ENCODE data around the gene CACNA1S. TPM values are rescaled to one million over a fixed set of nuclear protein-coding genes. Genes with fewer than 3 reads are reported as not detected.

The CACNA1S gene
- total and polyA plus RNA-seq, 8 donors, result under 0.01 to 0.18 TPM; not detected in 6

DNA sequence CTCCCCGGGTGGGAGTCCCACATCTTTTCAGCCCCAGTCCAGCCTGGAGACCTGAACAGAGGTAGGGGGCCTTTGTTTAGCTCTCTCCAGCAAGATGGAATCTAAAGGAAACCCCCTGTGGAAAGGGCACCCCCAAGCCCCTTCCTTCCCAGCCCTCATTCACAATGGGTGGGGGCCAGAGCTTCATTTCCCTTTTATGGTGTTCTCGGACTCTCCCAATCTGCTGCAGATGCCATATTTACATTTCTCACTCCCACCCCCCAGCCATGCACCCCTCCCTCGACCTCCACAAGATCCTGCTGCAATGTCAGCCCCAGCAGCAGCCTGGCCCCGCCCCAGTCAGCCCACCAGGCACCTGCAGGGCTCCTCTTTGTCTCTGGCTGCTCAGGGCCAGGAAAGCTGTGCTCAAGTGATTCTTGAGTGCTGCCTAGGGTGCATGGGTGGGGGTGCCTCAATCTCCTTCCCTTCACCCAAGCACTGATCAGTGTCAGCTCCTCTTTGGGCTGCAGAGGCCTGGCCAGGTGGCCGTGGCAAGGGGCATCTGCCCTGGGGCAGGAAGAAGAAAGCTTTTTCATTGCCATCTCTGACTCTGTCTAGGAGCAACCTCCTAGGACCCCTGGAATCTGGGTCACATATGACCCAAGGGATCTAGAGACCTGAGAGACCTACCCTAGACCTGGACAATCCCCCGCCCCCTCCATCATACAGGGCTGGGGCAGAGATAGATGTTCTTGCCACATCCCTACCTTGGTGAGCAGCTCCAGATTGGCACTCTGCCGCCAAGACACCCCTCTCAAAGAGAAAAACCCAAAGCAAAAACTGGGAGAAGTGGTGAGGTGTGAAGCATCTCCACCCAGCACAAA lies 90.4 kb downstream of the CACNA1S start:
- Histone ChIP-seq H3K27ac (peak overlapping the region in 4 of 5 donors; percentile 72 to 84 (median 80)), H3K9me3 (no peaks in the 10 kb centered on the region), H3K4me1 (peaks cover 16 to 93% (median 61%) of the 10 kb centered on the region in 4 donors), H3K4me3 (peak overlapping the region; percentile 57 to 70 (median 66)), H3K36me3 (no peaks in the 10 kb centered on the region), H3K27me3 (peaks cover 0 to 10% (median 0%) of the 10 kb centered on the region in 3 donors)
- intact Hi-C loops (cut with DNase I; ENCODE audit: low total_unique reads), result no loop called here
- DNase-seq, result no peak
- TF ChIP-seq EP300 (IDR thresholded peaks at IDR 0.05) (no peak), POLR2A (IDR thresholded peaks at IDR 0.05) (no peak), CTCF (IDR thresholded peaks at IDR 0.05) (no peak), POLR2AphosphoS5 (IDR thresholded peaks at IDR 0.05) (no peak)
- whole genome bisulfite sequencing, 5 donors, result 73 to 80% (median 75%) methylated on average over 6 to 7 of the region's 7 CpGs

- peak in 1 of 2 donors; percentile 62 for DNase-seq
- intact Hi-C loops (cut with DNase I; ENCODE audit: low total_unique reads), result no loop called here
- Histone ChIP-seq H3K4me1 (peaks cover 18 to 93% (median 61%) of the 10 kb centered on the region in 4 donors), H3K27me3 (peaks cover 0 to 12% (median 0%) of the 10 kb centered on the region in 3 donors), H3K4me3 (peak overlapping the region in 2 of 4 donors; percentile 66 to 70), H3K9me3 (no peaks in the 10 kb centered on the region), H3K36me3 (no peaks in the 10 kb centered on the region), H3K27ac (peak overlapping the region in 4 of 5 donors; percentile 7 to 84 (median 73))
- TF ChIP-seq EP300 (IDR thresholded peaks at IDR 0.05) (no peak), CTCF (IDR thresholded peaks at IDR 0.05) (peak in 1 of 7 experiments; percentile 24)
- WGBS, 5 donors, result 53 to 68% (median 62%) methylated on average over 11 of the region's 11 CpGs
These were observed 91.3 kb downstream of the CACNA1S start for GRCh38 chr1:201020721-201021629.

- peak overlapping the region; percentile 29 to 84 (median 66) for H3K27ac ChIP-seq
- 44 to 72% (median 56%) methylated on average over 3 to 4 of the region's 4 CpGs for WGBS, 5 donors
- TF ChIP-seq POLR2A (IDR thresholded peaks at IDR 0.05) (no peak), CTCF (IDR thresholded peaks at IDR 0.05) (no peak), EP300 (IDR thresholded peaks at IDR 0.05) (no peak), POLR2AphosphoS5 (IDR thresholded peaks at IDR 0.05) (no peak)
- H3K4me1 ChIP-seq, result peaks cover 19 to 93% (median 68%) of the 10 kb centered on the region in 4 donors
- DNase-seq, result peak in 1 of 2 donors; percentile 70
- intact Hi-C loops (cut with DNase I; ENCODE audit: low total_unique reads), result no loop called here
- no peak overlapping the region for H3K4me3 ChIP-seq
- H3K36me3 ChIP-seq, result no peaks in the 10 kb centered on the region
- H3K27me3 ChIP-seq, result peaks cover 0 to 17% (median 0%) of the 10 kb centered on the region in 3 donors
- H3K9me3 ChIP-seq, result no peaks in the 10 kb centered on the region
These were observed 92.1 kb downstream of the CACNA1S start for GRCh38 chr1:201020040-201020591.
